ENCODE data around the gene TSPAN16. TPM values are rescaled to one million over a fixed set of nuclear protein-coding genes. Genes with fewer than 3 reads are reported as not detected.
"Not testable (repeated sequence)": the region's sequence is repeated elsewhere in the genome, so short reads cannot be mapped to it uniquely, and the experiment has no call there.

Gene TSPAN16
- total and polyA plus RNA-seq, 2 donors from 2014 or later, result not detected

DNA sequence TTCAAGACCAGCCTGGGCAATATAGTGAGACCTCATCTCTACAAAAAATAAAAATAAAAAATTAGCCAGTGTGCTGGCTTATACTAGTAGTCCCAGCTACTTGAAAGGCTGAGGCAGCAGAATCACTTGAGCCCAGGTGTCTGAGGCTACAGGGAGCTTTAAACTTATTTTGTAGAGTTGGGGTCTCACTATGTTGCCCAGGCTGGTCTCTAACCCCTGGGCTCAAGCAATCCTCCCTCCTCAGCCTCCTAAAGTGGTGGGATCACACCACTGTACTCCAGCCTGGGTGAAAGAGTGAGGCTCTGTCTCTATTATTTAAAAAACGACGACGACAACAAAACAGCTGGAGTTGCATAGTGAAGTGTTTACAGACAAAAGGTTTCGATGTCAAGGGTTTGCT lies 35.5 kb downstream of the TSPAN16 start:
- peaks cover 4 to 7% (median 4%) of the 10 kb centered on the region in 3 donors for H3K36me3 ChIP-seq (ENCODE audit: control insufficient read depth in 2 of 3, insufficient read depth in 3 of 3, low read length in 3 of 3)
- intact Hi-C loops (cut with DNase I), result no loop called here
- H3K4me1 ChIP-seq (ENCODE audit: control insufficient read depth in 2 of 3, insufficient read depth in 2 of 3, low read depth in 1 of 3, low read length in 3 of 3), result no peaks in the 10 kb centered on the region
- no peak overlapping the region for H3K27ac ChIP-seq (ENCODE audit: low read depth in 2 of 2, low read length in 2 of 2)
- FAIRE-seq (no peak), DNase-seq (no peak)
- no peak overlapping the region for H3K9ac ChIP-seq (ENCODE audit: low read length in 3 of 3)
- H3K9me3 ChIP-seq (ENCODE audit: control insufficient read depth in 2 of 3, insufficient read depth in 1 of 3, low read length in 3 of 3), result no peaks in the 10 kb centered on the region
- no peaks in the 10 kb centered on the region for H3K27me3 ChIP-seq (ENCODE audit: control insufficient read depth, insufficient read depth, low read length)
- no peak for TF ChIP-seq CTCF (IDR thresholded peaks at IDR 0.05; ENCODE audit: borderline replicate concordance, extremely low read depth, insufficient read depth)
- H3K4me3 ChIP-seq (ENCODE audit: low read length in 3 of 3), result no peak overlapping the region

GRCh38 chr19:11332822-11333221 lies 36.9 kb downstream of the TSPAN16 start:
- no peak for TF ChIP-seq CTCF (IDR thresholded peaks at IDR 0.05; ENCODE audit: borderline replicate concordance, extremely low read depth, insufficient read depth)
- Histone ChIP-seq H3K9ac (ENCODE audit: low read length in 3 of 3) (no peak overlapping the region), H3K9me3 (ENCODE audit: control insufficient read depth in 2 of 3, insufficient read depth in 1 of 3, low read length in 3 of 3) (no peaks in the 10 kb centered on the region), H3K4me3 (ENCODE audit: low read length in 3 of 3) (no peak overlapping the region), H3K36me3 (ENCODE audit: control insufficient read depth in 2 of 3, insufficient read depth in 3 of 3, low read length in 3 of 3) (peaks cover 4 to 7% (median 4%) of the 10 kb centered on the region in 3 donors), H3K27me3 (ENCODE audit: control insufficient read depth, insufficient read depth, low read length) (no peaks in the 10 kb centered on the region), H3K27ac (ENCODE audit: low read depth in 2 of 2, low read length in 2 of 2) (no peak overlapping the region), H3K4me1 (ENCODE audit: control insufficient read depth in 2 of 3, insufficient read depth in 2 of 3, low read depth in 1 of 3, low read length in 3 of 3) (no peaks in the 10 kb centered on the region)
- FAIRE-seq, result no peak
- no peak for DNase-seq
- intact Hi-C loops (cut with DNase I), result no loop called here

DNA sequence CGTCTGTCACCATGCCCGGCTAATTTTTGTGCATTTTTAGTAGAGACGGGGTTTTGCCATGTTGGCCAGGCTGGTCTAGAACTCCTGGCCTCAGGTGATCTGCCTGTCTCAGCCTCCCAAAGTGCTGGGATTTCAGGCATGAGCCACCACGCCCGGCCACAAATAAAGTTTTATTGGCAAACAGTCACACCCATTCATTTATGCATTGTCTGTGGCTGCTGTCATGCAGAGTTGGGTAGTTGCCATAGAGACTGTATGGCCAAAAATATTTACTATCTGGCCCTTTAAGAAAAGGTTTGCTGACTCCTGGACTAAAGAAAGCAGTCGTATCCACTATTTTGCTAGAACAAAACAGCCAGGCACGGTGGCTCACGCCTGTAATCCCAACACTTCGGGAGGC lies 37.9 kb downstream of the TSPAN16 start:
- intact Hi-C loops (cut with DNase I); FAIRE-seq: not testable (repeated sequence)

DNA sequence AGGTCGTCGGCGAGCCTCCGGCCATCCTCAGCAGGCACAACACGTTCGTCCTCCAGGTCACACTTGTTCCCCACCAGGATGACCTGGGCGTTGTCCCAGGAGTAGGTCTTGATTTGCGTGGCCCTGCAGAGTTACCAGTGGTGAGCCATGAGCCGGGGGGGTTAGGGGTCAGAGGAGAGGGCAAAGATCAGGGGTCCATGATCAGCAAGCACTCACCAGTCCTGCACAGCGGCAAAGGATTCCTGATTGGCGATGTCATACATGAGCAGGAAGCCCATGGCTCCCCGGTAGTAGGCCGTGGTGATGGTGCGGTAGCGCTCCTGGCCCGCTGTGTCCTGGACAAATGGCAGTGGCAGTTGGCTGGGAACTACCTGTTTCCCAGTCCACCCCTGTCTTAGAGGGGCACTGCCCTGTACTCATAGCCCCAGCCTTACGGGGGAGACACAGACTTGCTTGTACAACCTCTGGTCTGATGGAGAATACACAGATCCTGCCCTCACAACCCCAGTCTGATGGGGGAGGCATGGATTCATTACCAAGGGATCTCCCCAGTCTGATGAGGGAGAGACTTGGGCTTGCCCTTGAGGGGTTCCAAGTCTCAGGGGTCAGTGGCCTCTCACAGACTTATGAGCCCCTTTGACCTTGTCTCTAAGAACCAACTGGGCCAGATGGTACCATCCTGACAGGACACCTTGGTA lies 39.6 kb downstream of the TSPAN16 start:
- Histone ChIP-seq H3K4me3 (ENCODE audit: low read length in 3 of 3) (no peak overlapping the region), H3K27ac (ENCODE audit: low read depth in 2 of 2, low read length in 2 of 2) (no peak overlapping the region), H3K4me1 (ENCODE audit: control insufficient read depth in 2 of 3, insufficient read depth in 2 of 3, low read depth in 1 of 3, low read length in 3 of 3) (peaks cover 0 to 9% (median 4%) of the 10 kb centered on the region in 3 donors), H3K9ac (ENCODE audit: low read length in 3 of 3) (no peak overlapping the region), H3K36me3 (ENCODE audit: control insufficient read depth in 2 of 3, insufficient read depth in 3 of 3, low read length in 3 of 3) (peaks cover 0 to 7% (median 4%) of the 10 kb centered on the region in 3 donors), H3K9me3 (ENCODE audit: control insufficient read depth in 2 of 3, insufficient read depth in 1 of 3, low read length in 3 of 3) (no peaks in the 10 kb centered on the region), H3K27me3 (ENCODE audit: control insufficient read depth, insufficient read depth, low read length) (no peaks in the 10 kb centered on the region)
- no peak for TF ChIP-seq CTCF (IDR thresholded peaks at IDR 0.05; ENCODE audit: borderline replicate concordance, extremely low read depth, insufficient read depth)
- no peak for DNase-seq
- intact Hi-C loops (cut with DNase I), result no loop called here
- no peak for FAIRE-seq

More for the DNA sequence above, 37.9 kb downstream of the TSPAN16 start:
- not testable (repeated sequence) for H3K9ac ChIP-seq (ENCODE audit: low read length in 3 of 3); H3K4me1 ChIP-seq (ENCODE audit: control insufficient read depth in 2 of 3, insufficient read depth in 2 of 3, low read depth in 1 of 3, low read length in 3 of 3); H3K36me3 ChIP-seq (ENCODE audit: control insufficient read depth in 2 of 3, insufficient read depth in 3 of 3, low read length in 3 of 3); H3K27me3 ChIP-seq (ENCODE audit: control insufficient read depth, insufficient read depth, low read length); DNase-seq; H3K27ac ChIP-seq (ENCODE audit: low read depth in 2 of 2, low read length in 2 of 2); H3K4me3 ChIP-seq (ENCODE audit: low read length in 3 of 3); H3K9me3 ChIP-seq (ENCODE audit: control insufficient read depth in 2 of 3, insufficient read depth in 1 of 3, low read length in 3 of 3)
